ENCODE data around the gene ANKRD18B.
"Not testable (repeated sequence)": the region's sequence is repeated elsewhere in the genome, so short reads cannot be mapped to it uniquely, and the experiment has no call there.

Gene ANKRD18B

DNA sequence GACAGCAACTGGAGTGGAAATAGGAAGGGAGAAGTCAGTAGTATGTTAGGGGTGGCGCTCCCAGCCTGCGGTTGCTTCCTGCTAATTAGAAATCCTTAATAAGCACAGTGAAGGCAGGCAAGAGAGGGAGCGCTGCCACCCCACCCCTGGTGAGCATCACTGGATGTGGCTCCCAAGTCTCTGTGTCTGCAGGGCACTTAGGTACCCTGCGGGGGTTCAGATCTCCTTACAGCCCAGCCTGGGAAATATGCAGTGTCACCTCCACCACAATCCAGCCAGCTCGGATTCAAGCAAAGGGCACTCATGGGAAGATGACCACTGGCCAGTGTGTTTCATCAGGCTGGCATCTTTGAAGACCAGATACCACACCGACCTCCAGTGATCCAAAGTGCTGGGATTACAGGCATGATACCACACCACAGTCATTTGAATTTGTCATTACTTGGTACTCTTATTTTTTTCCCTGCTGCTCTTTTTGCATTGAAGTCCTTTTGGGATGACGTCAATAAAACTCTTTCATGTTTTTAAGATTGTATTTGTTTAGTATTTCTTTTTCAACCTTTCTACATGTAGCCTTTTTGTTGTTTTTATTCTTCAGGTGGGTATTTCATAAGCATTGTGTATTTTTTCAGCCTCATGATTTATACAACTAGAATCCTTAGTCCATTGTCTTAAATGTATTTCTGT, 90.1 kb downstream of the ANKRD18B start:
- no peak for FAIRE-seq

GRCh38 chr9:33618370-33618769, 94.3 kb downstream of the ANKRD18B start:
- not testable (repeated sequence) for FAIRE-seq

DNA sequence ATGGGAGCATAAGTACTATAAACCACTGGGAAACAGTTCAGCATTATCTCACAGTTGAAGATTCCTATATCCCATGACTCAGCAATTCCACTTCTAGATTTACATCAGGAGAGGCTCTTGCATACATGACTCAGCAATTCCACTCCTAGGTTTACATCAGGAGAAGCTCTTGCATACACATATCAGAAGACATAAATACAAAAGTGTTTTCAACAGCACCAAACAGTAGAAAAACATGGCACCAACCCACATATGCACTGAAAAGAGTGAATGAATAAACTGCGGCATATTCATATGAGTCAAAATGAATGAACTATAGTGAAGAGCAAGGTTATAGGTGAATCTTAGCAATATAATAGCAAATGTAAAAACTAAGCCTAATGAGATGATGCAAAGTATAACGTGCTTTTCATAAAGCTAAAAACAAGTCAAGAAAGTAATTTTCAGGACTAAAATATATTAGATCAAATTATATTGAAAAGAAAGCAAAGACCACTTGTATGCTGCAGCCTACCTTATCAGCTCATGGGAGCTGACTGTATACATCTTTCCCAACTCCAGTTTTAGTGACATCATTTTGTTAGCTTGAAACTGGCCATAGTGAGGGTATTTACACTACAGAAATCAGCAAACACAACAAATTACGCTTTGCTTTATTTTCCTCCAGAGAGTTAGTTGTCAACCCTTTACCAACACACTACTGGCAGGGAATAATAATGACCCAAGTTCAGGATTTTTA, 95.8 kb downstream of the ANKRD18B start:
- FAIRE-seq: no peak

- FAIRE-seq: no peak
These were observed 96.8 kb downstream of the ANKRD18B start for GRCh38 chr9:33620738-33621439.
